Activated CD4-positive, alpha-beta T cell treated with anti-CD3 and anti-CD28 coated beads, Interleukin-2, Interleukin-4, amounts not matched to agents 100 ng/mL and 50 ng/mL, durations not matched to agents 16 hours and 8 hours (primary cell): ENCODE measurements around the gene ST7.

Experiments
- DNase-seq: peaks from one replicate; pipeline ENCODE4 v3.0.0-alpha.2; 2020; ENCODE audit warnings: low spot score

ST7 gene

DNA sequence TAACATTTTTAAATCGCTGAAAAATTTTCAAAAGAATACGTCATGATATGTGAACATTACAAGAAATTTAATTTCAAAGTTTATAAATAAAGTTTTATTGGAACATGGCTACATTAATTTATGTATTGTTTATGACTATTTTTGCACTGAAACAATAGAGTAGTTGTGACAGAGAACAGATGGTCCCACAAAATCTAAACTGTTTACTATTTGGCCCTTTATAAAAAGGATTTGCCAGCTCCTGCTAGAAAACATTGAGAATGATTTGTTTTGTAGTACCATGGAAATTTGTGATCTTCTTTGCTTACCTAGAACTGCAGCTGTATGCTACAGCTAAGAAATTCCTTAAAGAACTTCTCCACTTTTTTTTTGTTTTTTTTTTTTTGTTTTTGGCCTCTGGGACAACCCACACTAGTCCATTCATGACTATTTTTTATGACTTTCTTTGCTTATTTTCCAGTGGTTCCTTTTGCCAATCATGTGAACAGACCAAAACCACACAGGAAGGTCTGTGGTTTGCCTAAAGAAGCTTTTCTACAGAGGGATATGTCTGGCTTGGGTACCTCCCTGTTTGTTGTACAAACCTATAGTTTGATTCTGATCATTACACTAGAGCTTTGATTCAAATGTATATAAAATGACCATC lies 55.7 kb downstream of the ST7 start:
- DNase-seq: peak; percentile 76

DNA sequence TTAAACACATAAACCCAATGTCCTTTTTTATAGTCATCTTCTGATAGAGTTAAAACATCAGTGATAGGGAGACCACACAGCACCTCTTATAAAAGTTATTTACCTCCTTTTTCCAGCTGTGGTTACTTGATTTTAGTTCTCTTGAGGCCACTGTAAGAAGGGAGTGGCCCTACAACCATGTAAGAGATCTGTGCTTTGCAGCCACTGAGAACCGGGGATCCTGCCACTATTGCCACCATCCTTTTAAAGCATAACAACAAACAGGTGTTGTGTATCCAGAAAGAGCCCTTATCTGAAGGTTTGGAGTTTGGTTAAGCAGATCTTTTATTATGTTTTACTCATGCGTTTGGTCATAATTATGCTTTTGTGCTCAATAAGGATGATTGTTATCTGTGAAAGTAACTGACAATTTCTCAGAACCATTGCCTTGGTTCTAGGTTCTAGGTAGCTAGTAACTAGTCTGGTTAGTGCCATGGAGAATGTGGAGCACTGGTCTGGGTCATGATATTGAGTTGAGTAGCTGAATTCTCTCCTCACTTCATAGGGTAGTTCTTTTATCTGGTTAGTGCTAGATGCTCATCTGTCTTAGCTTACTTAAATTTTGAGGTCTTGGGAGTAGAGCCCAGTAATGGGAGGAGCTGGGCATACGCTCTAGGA lies 56.5 kb downstream of the ST7 start:
- no peak for DNase-seq

DNA sequence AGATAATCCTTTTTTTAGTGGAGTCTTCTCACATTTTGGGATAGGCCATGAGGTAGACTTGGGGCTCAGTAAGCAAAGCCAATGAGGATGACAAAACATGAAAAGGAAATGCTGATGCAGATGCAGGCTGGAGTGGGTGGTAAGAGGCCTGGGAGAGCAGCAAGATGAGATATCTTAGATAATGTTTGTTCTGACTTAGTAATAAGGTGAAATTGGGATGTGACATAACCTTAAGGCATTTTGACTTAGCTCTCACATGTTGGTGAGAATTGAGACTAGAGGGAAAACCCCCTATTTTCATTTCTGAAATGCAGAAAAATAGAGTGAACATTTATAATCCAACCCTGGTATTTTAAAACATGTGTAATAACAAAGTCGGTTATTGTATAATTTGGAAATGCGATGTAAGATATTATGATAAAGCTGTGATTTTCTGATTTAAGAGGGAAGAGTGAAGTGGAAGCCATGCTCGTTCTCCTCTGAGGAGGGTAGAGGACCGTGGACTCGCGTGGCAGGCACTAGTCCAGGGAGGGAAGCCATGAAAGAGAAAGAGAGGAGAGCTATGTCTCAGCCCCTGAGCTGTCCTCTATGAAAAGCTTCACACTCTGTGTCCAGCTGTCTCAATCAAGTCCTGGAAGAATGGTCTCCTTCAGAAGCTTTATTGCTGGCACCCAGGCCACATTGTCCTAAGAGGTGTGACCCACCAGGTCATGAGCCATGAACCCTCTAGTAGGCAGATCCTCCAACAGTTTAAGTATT lies 57.3 kb downstream of the ST7 start:
- peak; percentile 78 for DNase-seq

DNA sequence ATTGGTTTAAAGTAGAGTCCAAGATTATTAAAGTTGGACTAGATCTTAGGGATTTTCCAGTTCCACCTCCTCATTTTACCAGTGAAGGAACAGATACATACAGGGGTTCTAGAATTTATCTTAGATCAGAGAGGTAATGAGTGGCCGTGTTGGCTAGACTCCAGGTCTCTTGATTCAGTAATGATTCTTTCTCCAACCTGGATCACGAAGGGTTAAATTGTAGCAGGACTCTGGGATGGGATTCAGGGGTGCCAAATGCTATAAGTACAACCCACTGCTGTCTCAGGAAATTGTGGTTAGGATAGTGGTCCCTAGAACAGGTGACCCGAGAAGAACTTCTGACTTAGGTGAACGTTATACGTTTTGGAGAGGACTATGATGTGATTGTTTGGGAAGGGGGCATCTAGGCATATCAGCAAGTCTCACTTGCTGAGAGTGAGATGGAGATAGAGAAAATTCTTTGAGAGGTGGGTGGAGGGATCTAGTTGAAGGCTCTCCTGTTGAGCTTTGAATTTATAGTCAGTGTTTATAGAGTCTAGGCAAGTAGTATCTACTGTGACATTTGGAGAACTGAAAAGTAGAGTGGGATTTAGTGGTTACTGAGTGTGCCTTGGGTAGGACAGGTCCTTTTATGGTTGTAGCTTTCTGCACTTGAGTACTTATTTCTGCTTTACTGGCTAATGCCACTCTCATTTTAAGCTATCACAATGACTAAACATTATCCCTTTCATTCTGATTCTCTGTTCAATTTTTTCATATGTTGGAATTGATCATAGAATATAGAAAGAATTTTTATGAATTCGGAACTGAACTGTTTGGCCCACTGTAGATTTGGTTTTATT lies 58.3 kb downstream of the ST7 start:
- peak; percentile 72 for DNase-seq

DNA sequence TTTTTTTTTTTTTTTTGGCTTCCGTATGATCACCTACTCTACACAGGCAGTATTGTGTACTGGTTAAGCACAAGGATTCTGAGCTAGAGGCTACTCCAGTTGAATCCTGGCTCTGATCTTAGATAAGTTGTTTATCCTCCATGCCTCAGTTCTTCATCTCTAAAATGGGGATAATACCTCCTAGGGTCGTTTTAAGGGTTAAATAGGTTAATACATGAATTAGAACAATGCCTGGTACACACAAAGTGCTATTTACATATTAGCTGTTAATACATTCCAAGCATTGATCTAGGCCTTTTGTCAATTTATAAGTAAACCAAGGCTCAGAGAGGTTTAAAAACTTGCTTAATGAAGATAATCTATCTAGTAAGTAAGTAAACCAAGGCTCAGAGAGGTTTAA lies 59.0 kb downstream of the ST7 start:
- no peak for DNase-seq

DNA sequence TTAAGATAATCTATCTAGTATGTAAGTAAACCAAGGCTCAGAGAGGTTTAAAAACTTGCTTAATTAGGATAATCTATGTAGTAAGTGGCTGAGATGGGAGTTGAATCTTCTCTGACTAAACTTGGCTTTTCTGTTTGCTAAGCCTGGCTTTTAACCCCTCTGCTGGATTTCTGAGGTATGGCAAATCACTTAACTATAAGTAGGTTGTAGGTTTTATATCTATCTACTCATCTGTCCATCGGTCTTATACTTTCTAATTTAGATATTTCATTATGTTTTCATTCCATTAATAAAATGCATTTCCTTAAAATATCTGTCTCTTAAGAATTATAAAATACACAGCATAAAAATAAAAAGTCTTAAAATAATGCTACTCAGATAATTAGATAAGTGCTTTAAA lies 59.4 kb downstream of the ST7 start:
- DNase-seq: peak; percentile 64

DNA sequence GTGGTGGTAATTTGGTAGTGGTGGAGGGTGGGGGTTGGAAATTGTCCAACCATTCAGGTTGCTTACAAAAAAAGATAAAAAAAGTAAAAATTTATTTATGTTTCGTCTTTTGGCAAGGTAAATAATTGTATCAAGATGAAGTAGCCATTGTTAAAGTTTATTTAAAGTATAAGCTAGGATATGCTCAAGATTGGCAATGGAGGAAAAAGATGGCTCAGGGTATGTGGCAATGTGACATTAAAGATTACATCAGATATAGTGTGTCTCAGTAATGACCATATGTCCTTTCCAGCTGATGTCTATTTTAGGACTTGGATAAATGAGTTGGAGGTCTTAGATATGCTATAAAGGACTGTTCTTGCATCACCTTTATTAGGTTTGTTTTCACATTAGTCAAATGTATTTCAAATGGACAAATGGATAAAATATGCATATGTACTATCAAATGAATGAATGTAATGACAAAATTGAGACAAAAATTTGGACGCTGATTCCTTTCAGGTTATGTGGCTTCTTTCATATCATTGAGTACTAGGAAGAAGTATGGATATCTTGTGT lies 60.9 kb downstream of the ST7 start:
- DNase-seq: no peak

DNA sequence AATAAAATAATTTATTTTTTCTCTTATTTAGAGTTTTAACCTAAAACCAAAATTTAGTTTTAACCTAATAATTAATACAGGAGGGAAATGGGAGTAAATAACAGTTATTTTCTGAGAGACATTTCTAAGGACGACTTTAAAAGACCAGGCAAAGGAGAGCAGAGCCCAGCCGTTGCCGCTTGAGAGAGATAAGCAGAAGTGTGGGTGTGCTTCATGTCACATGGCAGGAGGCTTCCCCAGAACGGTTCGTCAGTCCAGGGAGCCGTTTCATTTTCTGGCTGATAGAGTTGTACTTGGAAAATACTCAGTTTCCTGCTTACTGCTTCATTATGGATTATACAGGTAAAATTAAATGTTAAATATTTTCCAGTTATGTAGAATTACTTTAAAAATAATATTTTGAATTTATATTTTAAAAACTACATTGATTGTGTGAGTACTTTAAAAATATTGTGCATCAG lies 61.4 kb downstream of the ST7 start:
- no peak for DNase-seq

DNA sequence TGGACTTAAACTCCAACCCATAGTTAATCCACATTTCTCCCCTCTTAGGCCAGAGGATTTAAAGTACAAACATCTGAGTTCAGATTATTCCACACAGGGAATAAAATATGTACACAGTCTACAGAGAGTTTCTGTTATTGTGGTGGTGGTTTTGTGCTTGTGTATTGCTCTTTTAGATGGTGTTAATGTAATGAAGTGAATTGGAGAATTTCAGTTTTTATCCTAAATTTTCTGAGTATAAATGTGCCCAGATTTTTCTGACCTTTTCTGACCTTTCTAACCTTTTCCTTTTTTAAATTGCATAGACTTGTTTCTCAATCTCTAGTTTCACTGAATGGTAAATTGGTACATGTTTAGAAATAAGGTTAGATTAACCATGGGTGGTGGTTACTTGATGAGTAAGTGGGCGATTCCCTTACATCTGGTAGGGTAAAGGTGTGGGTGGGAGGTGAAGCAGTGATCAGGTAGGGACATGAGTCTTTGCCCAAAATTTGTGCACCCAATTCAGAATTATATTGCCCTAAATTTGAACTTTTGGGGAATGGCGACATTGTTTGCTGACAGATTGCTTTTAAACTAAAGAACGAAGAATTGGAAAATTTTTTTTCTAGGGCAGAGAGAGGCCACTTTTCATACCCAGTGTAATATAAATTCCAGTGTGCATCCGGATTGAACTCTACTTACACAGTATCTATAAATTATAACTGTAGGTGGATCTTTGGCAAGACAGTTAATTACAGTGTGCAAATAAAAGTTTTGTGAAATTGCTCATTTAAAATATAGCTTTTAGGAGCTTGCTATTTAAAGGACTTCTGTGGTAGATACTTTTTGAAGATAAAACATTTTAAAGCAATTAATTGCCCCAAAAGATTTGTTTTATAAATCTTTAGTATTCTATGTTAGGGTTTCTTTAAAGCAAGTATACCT lies 62.2 kb downstream of the ST7 start:
- DNase-seq: no peak

DNA sequence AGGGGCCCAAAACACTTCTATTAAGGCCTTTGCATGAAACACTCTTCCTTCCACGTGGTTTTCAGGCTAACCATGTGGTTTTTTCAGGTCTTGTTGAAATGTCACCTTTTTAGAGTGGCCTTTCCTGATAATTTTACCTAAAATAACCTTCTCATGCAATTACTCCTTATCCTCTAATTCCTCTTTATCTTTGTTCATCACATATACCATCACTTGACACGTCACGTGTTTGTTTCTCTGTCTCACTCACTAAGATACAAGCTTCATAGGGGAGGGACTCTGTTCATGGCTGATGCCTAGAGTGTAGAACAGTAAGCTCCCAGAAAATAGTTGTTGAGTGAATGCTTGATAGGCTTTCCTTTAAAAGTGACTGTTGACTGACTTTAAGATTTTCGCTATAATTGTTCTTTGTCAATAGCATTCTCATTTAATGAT lies 63.7 kb downstream of the ST7 start:
- no peak for DNase-seq

DNA sequence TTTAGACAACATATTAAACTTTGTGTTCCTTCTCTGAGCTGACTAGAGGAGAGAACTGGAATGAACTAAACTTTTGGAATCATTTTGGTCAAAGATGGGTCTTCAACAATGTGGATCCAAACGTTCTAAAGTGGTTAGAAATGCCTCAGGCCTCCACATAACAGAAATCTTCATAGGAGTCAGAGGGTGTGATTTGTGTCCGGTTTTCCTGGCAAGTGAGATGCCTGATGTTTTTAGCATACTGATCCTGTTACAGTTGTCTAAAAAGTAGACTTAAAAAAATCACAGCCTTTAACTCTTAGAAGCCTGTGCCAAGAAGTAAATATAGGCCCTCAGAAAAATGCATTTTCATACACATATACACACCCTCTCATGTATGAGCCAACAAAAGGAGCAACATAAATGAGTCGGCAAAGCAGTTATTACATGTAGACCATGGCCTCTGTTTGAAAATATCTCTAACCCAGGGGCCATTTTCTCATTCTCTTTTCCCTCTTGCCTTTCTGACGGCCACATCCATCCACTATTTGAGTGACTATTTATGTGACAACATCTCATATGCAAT lies 64.5 kb downstream of the ST7 start:
- DNase-seq: no peak

DNA sequence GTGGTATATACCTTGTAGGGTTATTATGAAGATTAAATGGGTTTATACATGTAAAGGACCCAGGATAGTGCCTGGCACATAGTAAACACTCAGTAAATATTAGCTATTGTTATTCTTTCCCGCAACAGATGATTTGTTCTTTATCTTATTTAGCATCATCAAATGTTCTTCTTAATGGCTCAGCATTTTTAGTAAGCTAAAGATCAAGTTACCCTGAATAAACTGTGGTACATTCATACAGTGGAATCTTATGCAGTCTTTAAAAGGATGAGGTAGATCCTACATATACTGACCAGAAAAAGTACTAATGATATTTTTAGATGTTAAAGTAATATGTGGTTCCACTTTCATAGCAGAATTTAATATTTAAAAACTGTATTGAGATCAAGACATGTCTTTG lies 65.4 kb downstream of the ST7 start:
- DNase-seq: no peak

DNA sequence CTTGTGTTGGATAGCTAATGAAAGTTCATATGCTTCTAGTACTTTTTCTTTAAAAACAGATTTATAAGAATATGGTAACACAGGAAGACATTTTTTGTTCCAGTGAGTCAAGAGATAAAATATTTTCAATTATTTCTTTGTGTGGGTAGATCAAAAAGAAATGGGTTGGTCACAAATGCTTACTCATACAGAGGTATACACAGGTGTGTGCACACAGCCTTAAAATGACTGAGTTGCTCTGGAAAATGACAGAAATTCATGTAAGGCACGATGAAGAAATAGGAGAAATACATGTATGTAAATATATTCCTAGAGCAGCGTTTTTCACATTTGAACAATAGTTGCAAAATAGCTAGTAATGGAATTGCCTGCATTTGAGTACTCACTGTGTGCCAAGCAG lies 66.0 kb downstream of the ST7 start:
- DNase-seq: no peak

DNA sequence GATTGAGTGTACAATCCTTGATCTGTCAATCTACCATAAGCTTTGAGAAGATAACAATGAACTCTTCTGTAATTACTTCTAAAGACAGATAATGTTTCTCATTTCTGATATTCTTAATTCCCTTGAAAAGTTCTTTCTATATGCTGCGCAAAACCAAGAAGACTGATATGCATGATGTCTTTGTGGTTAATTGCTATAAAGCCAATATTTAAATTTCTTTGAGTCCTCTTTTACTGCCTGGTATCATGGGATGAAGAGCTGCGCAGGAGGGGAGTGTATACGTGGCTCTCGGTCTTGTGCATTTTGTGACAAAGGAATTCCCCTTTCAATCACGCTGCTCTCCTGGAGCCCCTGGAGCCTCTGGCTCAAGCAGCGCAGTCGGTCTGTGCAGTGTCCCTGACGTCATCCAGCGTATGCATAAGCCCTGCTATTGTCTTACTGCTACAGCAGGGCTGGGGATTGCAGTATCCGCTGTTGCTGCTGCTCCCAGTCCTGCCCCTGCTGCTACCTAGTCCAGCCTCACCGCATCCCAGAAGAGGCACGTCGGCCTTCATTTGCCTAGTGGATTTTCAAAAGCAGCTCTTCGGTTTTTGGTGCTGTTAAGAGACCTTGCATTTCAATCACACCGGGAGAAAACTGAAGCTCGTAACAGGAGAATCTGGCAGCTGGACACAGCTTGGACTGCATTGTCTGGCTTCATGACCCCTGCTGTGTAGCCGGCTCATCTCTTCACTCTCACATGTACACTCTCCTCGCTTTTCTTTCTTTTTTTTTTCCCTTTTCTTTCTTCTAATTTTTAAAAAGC lies 66.7 kb downstream of the ST7 start:
- no peak for DNase-seq

DNA sequence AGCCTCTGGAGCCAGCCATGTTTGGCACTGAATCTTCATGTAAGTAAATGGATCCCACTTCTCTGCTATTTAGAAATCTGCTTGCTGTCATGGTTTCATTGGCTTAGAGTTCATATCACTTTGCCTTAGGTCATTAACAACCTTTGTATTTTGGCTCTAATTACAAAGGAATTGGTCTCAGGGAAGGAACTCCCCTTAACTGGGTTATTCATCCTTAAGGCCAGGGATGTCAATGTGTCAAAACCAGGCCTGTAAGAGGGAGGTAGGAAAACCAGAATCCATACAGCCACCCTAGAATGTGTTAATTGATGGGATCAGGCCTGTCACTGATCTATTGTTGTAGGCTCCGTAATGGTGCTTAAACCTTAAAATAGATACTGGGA lies 67.3 kb downstream of the ST7 start:
- DNase-seq: no peak

DNA sequence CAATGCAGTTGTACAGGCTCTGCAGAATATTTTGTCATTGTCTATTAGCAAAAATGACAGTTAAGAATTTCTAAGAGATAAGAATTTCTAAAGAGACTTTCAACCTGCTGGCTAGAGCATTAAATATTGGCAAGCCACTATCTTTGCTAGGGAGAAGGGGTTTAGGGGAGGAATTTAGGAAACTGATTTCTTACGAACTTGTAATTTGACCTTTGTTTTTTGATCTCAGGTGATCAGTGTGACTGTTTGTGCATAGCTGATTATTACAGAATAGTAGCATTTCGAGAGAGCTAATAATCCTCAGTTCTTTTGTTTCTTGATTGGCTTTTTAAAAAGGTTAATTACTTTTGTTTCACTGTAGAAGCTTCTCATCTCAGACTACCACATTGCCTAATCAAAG lies 68.1 kb downstream of the ST7 start:
- DNase-seq: no peak

DNA sequence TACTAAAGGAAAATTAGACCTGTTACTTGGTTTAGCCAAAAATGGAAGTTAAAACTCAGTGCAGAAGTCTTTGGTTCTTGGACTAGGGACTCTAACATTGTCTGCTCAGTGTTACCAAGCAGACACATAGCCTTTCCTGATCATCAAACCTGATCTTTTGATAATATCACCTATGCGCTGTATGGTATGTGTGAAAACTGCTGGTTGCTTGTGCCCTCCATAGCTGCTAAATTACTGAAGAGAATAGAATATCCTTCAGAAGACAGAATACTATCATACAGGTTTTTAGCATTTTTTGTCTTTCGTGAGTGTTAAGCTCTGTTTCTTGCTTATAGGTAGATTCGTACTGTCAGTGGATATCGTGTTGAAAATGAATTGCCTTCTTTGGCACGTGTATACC lies 68.7 kb downstream of the ST7 start:
- no peak for DNase-seq

DNA sequence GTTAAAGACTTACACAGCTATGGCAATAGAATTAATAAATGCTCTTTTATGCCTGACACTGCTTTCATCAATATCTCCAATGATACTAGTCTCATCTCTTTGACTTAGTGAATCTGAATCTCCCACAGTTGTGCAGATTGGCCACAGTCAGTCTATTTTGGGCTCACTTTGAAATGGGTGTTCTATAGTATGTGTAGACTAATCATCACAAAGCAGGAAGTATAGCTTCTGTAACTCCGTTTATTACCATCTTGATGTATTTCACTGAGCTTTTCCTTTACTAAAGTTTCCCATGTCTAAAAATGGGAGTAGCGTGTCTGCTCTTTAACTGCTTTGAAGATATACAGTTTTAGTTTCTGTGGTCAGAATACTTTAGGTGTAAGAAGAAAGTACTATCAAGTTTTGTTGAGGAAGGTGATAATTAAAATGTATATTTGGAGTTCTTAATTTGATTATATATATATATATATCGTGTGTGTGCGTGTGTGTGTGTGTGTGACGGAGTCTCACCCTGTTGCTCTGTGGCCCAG lies 70.1 kb downstream of the ST7 start:
- no peak for DNase-seq

DNA sequence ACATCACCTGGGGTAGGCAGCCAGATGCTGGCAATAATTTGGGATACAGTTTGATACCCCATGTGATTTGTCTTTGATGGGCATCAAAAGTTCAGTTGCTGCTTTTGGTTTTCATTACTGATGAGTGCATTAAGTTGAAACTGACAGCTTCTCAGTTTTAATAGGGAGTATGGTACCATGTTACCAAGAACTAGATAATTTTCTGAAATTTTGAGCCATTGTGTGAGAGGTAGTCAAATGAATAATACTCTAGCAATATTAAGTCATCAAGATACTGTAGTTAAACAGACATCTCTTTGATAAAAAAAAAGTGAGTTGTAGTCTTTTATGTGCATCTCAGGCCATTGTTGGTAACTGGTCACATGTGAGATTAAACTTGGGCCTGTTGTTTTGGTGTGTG lies 71.5 kb downstream of the ST7 start:
- DNase-seq: no peak

DNA sequence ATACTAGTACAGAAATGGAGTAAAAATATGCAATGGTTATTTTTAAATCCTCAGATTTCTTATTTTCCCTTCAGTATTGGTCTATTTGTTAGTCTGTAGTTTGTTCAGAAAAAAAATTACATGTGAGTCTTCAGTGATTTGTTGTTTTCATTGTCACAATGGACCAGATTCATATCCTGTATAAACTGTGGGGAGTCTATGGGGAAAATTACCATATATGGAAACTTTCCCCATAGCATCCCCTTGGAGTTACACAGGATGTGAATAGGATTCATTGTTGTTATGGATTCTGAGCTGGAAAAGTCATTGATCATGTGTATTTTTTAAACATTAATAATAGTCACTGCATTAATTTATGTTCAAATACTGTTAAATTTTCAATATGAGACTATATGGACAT lies 72.6 kb downstream of the ST7 start:
- DNase-seq: no peak
